GM21528 (cell line): Measurements from ENCODE around the gene EMSY.
"Not testable (repeated sequence)": the region's sequence is repeated elsewhere in the genome, so short reads cannot be mapped to it uniquely, and the experiment has no call there.

Source experiments
- ATAC-seq: cut with Tn5 transposase; IDR thresholded peaks from one replicate; pipeline ENCODE4 v1.9.1; 2021; ENCODE audit warnings: mild to moderate bottlenecking, moderate library complexity; ENCODE audit not compliant: unreplicated experiment, low FRiP score

The EMSY gene

DNA sequence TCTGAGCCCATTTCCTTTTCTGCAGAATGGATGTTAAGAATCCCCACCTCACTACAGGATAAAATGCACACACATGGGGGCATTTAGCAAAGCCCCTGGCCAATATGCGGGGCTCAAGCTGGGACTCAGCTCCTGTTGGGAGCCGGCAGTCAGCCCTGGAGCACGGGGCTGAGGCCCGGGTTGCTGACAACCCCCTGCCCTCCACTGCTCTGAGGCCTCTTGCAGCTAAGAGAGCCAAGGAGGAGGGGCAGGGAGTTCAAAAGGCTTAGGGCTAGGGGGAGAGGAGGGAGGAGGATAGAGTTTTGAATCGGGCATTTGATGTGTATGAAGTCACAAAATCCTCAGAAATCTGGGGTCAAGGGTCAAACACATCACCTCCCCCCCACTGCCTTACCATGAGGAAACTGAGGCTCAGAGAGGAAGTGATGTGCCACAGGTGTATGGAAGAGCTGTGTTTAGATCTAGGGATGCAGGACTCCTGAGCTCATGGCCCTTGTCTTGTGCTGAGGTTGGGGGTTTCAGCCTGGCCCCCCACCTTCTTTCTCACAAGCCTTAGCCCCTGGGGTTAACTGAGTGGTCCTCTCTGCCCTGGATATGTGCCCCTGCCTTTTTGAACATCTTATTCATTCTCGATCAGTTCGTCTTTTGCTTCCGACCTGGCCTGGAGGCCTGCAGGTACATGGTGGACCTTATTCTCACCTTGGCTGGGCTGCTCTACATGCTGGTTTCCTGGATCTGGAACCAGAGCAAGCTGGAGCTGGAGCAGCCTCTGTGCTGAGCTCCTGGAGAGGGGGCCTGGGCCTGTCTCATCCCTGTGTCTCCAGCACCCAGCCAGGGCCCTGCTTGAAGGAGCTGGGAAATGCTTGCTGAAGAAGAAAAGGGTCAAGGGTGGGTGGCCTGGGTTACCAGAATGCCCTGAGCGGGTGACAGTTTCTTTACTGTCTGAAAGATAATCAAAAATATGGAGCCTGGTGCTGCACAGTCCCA, 145.4 kb downstream of the EMSY start:
- ATAC-seq = no peak

- ATAC-seq = no peak
Observed at GRCh38 chr11:76591416-76591815, 146.6 kb downstream of the EMSY start.

DNA sequence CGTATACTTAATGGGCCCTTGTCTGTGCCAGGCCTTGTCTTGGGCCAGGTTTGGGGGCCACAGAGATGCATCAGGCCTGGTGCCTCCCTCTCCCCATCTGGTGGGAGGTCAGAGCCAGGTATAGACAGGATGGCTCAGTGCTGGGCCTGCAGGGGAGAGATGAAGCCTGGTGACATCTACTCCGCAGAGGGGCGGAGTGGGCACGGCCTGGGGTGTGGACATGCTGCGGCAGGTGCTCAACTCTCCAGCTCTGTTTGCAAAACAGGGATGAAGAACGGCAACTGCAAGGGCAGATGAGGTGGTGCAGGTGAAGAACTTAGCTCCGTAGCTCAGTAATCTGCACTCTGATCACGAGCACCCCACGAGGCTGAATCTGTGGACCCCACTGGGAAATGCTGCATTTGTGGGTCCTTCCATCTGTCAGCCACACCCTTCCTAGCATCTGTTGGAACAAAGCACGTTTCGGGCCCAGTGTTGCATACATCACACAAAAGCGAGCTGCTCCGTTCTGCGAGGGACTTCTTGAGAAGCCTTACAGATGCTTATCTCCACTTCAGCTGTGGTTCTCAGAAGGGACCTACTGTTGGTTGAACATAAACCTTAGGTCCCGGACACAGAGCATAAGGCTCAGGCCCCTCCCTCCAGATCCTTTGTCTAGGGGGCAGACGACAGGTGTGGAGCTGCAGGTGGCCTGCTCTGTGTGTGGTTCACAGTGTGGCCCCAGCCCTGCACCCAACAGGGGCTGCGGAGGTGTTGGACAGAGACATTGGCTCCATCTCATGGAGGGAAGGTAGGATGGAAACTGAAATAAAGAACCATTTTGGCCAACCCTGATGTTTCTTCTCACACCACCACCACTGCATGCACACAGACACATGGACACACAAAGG, 147.5 kb downstream of the EMSY start:
- no peak for ATAC-seq

GRCh38 chr11:76592961-76593360, 148.1 kb downstream of the EMSY start:
- ATAC-seq = no peak

GRCh38 chr11:76595091-76595490, 150.3 kb downstream of the EMSY start:
- not testable (repeated sequence) for ATAC-seq

DNA sequence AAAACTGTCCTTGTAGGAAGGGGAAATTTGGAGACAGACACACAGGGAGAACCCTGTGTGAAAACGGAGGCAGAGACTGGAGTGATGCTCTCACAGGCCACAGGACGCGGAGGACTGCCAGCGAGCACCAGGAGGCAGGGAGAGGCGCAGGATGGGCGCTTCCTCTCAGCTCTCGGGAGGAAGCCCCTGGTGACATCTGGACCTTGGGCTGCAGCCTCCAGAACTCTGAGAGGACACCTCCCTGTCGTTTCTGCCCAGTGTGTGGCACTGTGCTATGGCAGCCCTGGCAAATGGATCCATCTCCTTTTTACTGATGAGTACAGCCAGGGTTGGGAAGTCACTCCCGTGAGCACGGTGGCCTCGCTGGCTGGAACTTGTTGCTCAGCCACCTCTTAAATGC, 151.8 kb downstream of the EMSY start:
- no peak for ATAC-seq

GRCh38 chr11:76597533-76598425, 153.0 kb downstream of the EMSY start:
- no peak for ATAC-seq

DNA sequence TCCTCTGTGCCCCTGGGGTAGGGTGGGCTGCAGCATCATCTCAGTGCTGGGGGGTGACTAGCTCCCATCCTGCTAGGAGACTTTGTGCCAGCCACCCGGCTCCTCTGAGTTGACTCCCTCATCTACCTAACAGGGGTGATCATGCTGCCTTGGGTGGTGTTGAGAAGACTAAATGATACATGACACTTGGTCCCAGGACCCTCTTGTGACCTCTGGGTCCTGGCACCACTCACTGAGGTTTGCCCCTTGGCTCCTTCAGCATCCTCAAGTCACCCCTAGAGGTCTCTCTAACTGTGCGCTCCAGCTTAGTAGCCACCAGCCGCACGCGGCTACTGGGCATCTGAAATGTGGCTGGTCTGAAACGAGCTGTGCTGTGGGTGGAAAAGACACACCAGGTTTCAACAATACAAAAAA, 153.6 kb downstream of the EMSY start:
- no peak for ATAC-seq

DNA sequence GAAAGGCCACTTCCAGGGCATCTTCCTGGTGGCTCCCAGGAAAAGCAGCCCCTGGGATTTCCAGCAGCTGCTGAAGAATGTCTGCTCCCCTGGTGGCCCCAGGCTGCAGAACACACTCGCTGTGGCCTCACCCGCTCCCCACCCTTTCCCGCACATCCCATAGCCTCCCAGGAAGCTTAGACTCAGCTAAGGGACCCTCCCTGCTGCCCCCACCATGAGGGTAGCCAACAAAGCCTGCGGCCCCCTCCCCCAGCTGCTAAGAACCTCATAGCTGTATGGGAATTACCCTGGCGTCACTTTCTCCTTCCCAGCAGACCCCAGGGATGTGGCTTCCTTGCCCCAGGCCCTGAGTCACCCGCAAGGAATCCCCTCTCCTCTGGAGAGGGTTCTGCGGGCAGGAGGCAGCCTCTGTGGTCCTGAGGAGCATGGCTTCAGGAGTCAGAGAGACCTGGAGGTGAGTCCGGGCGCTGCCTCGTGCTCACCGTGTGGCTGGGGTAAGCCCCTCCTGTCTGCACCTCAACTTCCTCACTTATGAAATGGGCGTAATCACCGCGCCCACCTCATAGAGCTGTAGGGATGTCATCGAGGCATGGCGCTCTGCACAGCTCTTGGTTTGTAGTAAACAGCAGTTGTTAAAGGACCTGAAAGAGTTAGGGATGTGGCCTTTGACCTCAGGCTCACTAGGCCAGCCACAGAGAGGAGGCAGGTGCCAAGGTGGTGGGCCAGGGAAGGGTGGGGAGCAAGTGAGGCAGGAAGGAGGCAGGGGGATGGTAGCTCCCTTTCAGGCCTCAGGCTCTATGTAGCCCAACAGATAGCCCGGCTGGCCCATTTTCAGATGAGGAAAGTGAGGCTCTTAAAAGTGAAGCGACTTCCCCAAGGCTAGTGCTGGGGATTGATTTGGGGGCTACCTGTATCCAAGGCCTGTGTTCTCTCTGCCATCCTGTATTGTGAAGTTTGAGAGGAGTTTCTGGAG, 154.5 kb downstream of the EMSY start:
- no peak for ATAC-seq

- ATAC-seq = no peak
Observed at GRCh38 chr11:76600124-76600655, 155.4 kb downstream of the EMSY start.

GRCh38 chr11:76601272-76601671, 156.5 kb downstream of the EMSY start:
- ATAC-seq = no peak

DNA sequence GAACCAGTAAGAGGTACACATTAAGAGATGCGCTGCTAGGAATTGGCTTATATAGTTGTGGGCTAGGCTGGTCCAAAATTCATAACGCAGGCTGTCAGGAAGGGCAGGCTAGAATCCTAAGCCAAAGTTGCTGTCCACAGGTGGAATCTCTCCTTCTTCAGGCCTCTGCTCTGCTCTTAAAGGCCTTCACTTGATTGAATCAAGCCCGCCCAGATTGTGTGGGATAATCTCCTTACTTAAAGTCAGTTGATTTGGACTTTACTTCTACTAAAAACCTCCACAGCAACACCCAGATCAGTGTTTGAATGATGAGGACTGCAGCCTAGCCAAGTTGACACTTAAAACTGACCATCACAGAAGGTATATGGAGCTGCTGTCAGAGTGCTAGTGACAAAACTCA, 156.9 kb downstream of the EMSY start:
- no peak for ATAC-seq

DNA sequence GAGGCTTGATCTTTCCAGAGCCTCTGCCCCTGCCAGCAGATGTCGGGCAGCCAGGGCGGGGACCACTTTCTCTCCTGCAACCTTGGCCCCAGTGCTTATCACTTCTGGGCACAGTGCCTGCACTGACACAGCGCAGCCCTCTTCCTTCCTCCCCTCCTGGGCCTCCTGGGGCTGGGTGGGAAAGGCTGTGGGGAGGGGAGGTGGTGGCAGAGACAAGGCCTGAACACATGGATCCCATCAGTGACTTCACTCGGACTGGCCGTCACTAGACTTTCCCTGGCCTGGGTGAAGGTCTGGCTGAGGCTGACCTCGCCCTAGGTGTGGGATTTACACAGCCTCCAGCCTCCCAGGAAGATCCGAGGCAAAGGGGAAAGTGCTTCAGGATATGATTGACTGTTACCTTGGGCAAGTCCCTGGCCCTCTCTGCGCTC, 157.6 kb downstream of the EMSY start:
- no peak for ATAC-seq
